ENCODE data around the gene GPR162. TPM values are rescaled to one million over a fixed set of nuclear protein-coding genes. Genes with fewer than 3 reads are reported as not detected.

GPR162 gene
- total RNA-seq, 1 experiment from 2014 or later, result not detected

DNA sequence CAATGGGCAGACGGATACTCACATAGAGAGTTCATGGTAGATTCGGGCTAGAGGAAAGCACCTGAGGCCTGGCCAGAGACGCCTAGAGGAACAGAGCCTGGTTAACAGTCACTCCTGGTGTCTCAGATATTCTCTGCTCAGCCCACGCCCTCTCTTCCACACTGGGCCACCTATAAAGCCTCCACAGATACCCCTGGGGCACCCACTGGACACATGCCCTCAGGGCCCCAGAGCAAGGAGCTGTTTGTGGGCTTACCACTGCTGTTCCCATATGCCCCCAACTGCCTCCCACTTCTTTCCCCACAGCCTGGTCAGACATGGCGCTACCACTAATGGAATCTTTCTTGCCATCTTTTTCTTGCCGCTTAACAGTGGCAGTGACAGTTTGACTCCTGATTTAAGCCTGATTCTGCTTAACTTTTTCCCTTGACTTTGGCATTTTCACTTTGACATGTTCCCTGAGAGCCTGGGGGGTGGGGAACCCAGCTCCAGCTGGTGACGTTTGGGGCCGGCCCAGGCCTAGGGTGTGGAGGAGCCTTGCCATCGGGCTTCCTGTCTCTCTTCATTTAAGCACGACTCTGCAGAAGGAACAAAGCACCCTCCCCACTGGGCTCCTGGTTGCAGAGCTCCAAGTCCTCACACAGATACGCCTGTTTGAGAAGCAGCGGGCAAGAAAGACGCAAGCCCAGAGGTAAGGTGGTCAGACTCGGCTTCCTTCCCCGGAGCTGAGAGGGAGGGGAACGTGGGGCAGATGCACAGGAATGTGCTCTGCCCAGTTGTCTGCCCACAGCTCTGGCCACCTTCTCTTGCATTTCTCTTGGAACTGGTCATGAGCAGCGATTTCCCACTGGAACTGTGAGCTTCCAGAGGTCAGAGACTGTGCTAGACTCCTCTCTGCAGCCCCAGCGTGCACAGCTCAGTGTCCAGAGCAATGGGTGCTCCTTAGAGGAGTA, 32.4 kb upstream of the GPR162 start, which contains the start of gene CD4:
TSS of gene CD4 (plus strand) at position 557 of the 953 bp plus-strand sequence. CDS start 10,611 bp downstream, outside the sequence.
- TF ChIP-seq, protein P1, sequence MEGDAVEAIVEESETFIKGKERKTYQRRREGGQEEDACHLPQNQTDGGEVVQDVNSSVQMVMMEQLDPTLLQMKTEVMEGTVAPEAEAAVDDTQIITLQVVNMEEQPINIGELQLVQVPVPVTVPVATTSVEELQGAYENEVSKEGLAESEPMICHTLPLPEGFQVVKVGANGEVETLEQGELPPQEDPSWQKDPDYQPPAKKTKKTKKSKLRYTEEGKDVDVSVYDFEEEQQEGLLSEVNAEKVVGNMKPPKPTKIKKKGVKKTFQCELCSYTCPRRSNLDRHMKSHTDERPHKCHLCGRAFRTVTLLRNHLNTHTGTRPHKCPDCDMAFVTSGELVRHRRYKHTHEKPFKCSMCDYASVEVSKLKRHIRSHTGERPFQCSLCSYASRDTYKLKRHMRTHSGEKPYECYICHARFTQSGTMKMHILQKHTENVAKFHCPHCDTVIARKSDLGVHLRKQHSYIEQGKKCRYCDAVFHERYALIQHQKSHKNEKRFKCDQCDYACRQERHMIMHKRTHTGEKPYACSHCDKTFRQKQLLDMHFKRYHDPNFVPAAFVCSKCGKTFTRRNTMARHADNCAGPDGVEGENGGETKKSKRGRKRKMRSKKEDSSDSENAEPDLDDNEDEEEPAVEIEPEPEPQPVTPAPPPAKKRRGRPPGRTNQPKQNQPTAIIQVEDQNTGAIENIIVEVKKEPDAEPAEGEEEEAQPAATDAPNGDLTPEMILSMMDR (conservative IDR thresholded peaks at IDR 0.05; ENCODE audit: low read depth, low read length), result no peak
- TF ChIP-seq EZH2phosphoT487 (IDR thresholded peaks at IDR 0.05; ENCODE audit: borderline replicate concordance, low read length) (no peak), EZH2 (IDR thresholded peaks at IDR 0.05; ENCODE audit: low read length, unreplicated experiment) (no peak)
- no peak within 1 kb of the TSS for H3K27ac ChIP-seq (ENCODE audit: low read length)
- no peak within 1 kb of the TSS for H3K4me3 ChIP-seq (ENCODE audit: low read length)
- H3K36me3 ChIP-seq (ENCODE audit: low read depth, low read length), result no peaks in the 10 kb centered on the region
- intact Hi-C loops (cut with micrococcal nuclease), result no loop called here
- no peaks in the 10 kb centered on the region for H3K79me2 ChIP-seq (ENCODE audit: low read length)
- no peak within 1 kb of the TSS for H3K4me2 ChIP-seq (ENCODE audit: low read length)
- no peaks in the 10 kb centered on the region for H3K27me3 ChIP-seq (ENCODE audit: low read length)
- no peaks in the 10 kb centered on the region for H3K9me3 ChIP-seq (ENCODE audit: low read length)
- no peaks in the 10 kb centered on the region for H3K4me1 ChIP-seq (ENCODE audit: insufficient read depth, low read length)
- DNase-seq, result no peak
- no peak within 1 kb of the TSS for H3K9ac ChIP-seq (ENCODE audit: low read length)
- H3F3A ChIP-seq (ENCODE audit: low read length, unreplicated experiment), result no peaks in the 10 kb centered on the region
- no peak for ATAC-seq
- ChIA-PET CTCF (no interaction called here), POLR2A (ENCODE audit: unreplicated experiment) (no interaction called here)
- no peaks in the 10 kb centered on the region for H4K20me1 ChIP-seq (ENCODE audit: low read length)
- no peaks in the 10 kb centered on the region for H3K9me2 ChIP-seq (replicated peaks; ENCODE audit: low read length)
- H2AFZ ChIP-seq (ENCODE audit: low read length), result no peak within 1 kb of the TSS
- no TSS peak for BruUV-seq (replicated peaks)

- 0 out of 2 replicates have a peak overlapping the region, but pooled peaks have one; percentile 26 for H2AFZ ChIP-seq (ENCODE audit: low read length)
- H3K4me3 ChIP-seq (ENCODE audit: low read length), result no peak overlapping the region
- H3K4me1 ChIP-seq (ENCODE audit: insufficient read depth, low read length), result no peaks in the 10 kb centered on the region
- intact Hi-C loops (cut with micrococcal nuclease), result no loop called here
- no peak for ATAC-seq
- no peaks in the 10 kb centered on the region for H3K79me2 ChIP-seq (ENCODE audit: low read length)
- TF ChIP-seq, protein P1 (conservative IDR thresholded peaks at IDR 0.05; ENCODE audit: low read depth, low read length), result no peak
- TF ChIP-seq EZH2 (IDR thresholded peaks at IDR 0.05; ENCODE audit: low read length, unreplicated experiment) (no peak), EZH2phosphoT487 (IDR thresholded peaks at IDR 0.05; ENCODE audit: borderline replicate concordance, low read length) (no peak)
- POLR2A ChIA-PET (ENCODE audit: unreplicated experiment), result no interaction called here
- H3K27me3 ChIP-seq (ENCODE audit: low read length), result no peaks in the 10 kb centered on the region
- no peaks in the 10 kb centered on the region for H3K36me3 ChIP-seq (ENCODE audit: low read depth, low read length)
- H3K9ac ChIP-seq (ENCODE audit: low read length), result no peak overlapping the region
- H3K4me2 ChIP-seq (ENCODE audit: low read length), result no peak overlapping the region
- no peaks in the 10 kb centered on the region for H3F3A ChIP-seq (ENCODE audit: low read length, unreplicated experiment)
- H3K9me3 ChIP-seq (ENCODE audit: low read length), result no peaks in the 10 kb centered on the region
- H3K27ac ChIP-seq (ENCODE audit: low read length), result no peak overlapping the region
- no peaks in the 10 kb centered on the region for H3K9me2 ChIP-seq (replicated peaks; ENCODE audit: low read length)
- H4K20me1 ChIP-seq (ENCODE audit: low read length), result no peaks in the 10 kb centered on the region
- BruUV-seq (replicated peaks), result no TSS peak
- no peak for DNase-seq
- CTCF ChIA-PET, result no interaction called here
Measured at GRCh38 chr12:6790496-6791150, 31.0 kb upstream of the GPR162 start.

Data from PC-3 (cell line).